HG02759 (cell line): ENCODE results near the gene FERD3L.

Source experiments
- ATAC-seq: cut with Tn5 transposase; IDR thresholded peaks from one replicate; pipeline ENCODE4 v1.9.1; 2021; ENCODE audit warnings: mild to moderate bottlenecking, moderate library complexity; ENCODE audit not compliant: unreplicated experiment

The FERD3L gene

DNA sequence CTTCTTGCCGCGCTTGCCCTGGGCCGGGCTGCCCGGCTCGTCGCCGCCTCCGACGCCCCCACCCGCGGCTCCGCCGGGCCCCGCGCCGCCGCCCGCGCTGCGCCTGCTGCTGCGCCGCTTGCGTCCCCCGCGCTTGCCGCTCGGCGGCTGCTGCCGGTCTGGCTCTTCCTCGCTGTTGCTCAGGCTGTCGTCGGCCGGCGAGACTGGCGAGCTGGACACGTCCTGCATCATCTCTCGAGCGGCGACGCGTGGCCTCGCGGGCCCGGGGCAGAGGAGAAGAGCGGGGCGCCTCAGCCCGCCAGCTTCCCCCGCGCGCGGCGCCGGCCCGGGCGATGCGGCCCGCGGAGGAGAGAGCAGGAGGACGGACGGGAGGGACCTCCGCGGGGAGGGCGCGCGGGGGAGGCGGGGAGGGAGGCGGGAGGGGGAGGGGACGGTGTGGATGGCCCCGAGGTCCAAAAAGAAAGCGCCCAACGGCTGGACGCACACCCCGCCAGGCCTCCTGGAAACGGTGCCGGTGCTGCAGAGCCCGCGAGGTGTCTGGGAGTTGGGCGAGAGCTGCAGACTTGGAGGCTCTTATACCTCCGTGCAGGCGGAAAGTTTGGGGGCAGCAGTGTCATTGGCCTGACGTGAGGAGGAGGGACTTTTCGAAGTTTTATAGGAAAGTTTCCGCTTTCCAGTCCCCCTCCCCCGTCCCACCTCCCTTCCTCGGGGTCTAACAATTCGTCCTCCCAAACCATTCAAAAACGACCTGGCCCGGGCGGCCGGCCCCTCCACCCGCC, 27.9 kb downstream of the FERD3L start, which contains the start of gene TWIST1:
TSS of gene TWIST1 (minus strand) at position 546 of the 779 bp plus-strand sequence. CDS start at position 231, 315 bp downstream.
- ATAC-seq = peak; percentile 49

DNA sequence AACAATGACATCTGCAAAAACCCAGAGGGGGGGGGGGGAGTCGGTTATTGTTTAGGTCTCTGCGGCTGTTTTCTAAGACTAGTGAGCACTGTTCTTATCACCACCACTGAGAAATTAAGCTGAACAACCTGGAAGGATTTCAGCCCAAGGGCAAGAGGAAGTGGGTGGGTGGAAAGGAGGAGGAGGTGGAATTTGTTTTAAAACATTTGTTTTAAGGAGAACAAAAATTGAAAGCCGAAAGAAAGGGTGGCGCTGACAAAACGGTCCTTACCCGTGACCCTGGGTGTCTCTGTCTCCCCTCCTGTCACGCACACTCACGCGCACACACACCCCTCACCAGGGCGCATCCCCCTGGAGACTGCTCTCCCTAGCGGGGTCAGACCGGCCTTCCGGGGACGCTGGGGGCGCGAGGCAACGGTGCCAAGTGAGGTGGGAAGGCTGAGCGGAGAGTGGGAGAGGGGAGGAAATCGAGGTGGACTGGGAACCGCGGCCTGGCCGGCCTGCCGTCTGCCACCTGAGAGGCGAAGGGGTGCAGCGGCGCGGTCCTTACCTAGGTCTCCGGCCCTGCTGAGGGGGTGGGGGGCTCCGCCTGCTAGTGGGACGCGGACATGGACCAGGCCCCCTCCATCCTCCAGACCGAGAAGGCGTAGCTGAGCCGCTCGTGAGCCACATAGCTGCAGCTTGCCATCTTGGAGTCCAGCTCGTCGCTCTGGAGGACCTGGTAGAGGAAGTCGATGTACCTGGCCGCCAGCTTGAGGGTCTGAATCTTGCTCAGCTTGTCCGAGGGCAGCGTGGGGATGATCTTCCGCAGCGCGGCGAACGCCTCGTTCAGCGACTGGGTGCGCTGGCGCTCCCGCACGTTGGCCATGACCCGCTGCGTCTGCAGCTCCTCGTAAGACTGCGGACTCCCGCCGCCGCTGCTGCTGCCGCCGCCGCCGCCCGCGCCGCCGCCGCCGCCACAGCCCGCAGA, 28.8 kb downstream of the FERD3L start:
- peak; percentile 18 for ATAC-seq

DNA sequence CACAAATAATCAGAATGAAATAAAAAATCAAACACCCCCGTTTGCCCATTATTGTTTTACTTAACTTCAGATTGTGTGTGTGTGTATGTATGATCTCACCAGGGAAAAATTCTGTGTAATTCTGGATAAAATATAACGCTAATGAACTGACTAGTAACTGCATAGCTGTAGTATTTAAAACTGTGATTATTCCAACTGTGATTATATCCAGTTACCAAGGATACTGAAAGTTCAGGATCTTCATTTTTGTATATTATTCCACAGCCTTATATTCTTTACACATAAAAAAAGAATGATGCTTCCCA, 30.7 kb downstream of the FERD3L start:
- ATAC-seq = no peak

DNA sequence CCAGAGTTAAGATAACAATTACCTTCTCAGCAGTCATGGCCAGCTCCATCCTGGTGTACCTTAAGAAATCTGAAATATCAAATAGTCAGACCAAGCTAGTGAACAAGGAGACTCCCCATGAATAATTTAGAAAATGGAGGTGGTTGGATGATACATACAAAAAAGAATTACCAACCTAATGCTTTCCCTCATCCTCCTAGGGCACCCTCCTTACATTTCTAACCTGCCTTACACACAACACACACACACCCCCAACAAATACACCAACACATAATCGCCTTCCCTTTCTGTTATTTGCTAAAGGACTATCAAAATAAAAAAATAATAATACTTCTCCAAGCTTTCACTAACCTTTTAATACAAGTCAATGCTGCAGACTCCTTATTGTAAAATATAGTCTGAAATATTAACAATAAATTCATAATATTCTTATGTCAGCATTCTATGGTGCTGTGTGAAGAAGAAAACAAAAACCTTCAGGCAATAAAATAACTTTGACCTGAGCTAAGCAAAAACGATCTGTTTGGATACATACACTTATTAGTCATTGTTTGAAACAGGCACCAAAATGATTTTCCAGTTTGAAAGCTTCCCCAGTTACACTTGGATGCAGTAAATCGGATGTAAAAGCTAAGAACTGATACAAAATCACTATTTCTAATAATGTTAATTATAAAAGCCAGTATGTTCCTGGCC, 31.2 kb downstream of the FERD3L start:
- no peak for ATAC-seq

DNA sequence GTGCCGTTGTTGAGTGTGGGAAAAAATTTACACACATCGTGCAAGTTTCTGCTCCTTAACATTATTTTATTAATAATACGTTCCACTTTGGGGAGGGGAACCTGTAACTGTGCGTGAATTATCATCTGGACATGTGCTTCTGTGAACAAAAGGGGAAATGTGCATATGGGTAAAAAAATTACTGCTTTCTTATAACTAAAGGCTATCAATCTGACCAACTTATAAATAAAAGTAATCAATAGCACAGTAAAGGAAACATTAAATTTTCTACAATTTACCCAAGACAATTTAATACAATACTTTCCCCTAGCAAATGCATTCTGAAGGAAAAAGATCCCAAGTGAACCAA, 32.2 kb downstream of the FERD3L start:
- ATAC-seq = no peak

DNA sequence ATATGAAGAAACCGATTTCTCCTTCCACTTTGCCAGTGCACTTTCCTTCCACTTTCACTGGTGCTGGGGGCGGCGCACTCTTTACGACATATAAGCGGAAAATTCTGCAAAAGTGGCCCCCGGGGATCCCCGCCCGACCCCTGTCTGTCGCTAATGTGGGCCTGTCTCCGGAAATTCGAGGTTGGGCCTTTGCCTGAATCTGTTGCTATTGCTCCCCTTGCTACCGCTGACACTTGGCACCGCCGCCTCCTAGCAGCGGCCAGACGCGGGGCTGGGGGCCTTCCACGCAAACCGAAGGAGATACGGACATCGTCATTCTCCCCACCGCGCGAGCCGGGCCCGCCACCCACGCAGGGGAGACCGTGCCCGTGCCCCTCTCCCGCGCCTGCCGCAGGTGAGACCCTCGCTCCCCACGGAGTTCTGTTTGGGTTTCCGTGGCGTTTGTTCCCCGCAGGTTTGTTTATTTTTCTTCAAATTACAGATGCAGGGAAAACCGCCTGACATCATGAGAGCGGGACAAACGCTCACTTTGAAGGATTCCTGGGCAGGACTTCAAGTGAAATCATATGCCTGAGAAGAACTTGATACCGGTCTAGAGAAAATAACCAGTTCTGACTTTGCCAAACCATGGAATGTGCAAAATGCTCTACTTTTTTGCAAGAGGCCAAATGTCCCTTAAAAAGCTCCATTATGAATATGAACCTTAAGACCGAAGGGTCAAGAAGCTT, 32.8 kb downstream of the FERD3L start:
- no peak for ATAC-seq

DNA sequence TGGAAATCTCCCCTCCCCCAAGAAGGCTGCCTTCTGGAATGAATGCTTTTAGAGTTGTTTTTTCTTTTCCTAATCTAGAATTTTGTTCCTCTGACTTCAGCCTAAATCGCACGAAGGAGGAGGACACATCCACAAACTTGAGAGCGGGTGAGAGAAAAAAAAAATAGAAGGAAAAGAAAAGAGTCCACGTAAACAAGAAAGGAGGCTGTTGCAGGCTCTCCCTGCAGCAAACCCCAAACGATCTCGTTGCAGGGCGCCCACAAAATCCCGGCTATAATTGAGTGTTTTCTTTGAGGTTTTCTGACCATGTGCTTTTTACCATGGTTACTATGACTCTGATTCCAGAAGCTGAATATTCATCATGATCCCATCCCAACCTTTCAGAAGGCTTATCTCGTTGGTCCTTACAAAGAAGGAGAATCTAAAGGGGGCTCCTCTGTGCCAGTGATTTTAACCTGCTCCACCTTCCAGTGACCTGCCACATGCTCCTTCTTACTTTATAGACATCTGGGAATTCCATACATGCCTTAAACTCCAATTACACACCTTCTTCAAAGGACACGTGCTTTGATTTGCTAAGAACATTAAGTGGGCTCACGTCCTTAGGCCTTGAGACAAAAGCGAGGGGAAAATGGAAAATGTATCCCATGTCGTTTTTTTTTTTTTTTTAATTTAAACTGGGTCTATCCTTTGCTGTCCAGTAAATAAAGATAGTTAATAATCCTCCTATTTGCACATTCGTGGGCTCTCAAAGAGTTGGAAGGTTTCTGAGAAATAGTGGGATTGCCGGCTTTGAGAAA, 33.5 kb downstream of the FERD3L start:
- no peak for ATAC-seq

DNA sequence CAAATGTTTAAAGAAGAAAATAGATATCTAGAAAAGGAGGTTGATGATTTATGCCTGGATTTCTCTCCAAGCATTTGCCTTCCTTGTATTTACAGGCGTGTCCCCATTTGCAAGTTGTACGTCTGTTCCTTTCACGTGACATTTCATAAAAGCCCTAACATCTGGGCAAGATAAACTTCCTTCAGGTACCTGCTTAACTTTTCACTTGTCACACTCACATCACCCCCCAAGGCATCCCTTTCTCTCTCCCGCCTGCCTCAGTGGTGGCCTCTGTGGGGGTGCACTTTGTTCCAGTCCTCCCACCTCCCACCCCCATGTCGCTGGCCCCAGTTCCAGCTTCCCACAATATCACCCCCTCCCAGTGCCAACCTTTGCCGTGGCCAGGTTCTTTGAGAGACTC, 34.4 kb downstream of the FERD3L start:
- ATAC-seq = no peak

DNA sequence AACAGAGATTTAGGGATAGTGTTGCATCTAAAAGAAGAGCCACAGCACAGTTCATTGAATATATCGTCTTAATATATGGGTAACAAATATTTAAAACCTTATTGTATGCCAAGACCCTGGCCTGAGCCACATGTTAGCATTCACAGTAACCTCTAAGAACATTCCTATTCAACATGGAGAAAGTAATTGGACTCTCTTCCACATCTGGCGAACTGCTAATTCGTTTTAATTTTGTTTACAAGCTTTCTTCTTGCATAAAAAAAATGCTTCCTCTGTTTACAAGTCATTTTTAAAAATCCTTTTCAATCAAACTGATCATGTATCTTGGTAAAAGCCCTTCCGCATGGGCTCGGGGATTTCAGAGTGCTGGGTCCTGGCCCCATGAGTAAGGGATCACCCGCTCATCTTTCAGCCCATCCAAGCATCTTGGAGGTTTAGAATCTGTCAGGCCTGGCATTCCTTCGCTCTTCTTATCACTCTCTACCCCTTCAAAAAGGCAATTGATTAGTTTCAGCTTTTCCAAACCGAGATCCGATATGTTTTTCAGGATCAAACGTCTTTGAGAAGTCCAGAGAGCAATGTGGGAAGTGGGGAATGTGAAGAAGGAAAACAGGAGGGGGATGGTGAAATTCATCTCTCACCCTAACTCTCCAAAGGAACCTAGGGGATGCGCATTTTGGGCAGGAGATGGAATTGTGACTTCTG, 35.0 kb downstream of the FERD3L start:
- no peak for ATAC-seq

DNA sequence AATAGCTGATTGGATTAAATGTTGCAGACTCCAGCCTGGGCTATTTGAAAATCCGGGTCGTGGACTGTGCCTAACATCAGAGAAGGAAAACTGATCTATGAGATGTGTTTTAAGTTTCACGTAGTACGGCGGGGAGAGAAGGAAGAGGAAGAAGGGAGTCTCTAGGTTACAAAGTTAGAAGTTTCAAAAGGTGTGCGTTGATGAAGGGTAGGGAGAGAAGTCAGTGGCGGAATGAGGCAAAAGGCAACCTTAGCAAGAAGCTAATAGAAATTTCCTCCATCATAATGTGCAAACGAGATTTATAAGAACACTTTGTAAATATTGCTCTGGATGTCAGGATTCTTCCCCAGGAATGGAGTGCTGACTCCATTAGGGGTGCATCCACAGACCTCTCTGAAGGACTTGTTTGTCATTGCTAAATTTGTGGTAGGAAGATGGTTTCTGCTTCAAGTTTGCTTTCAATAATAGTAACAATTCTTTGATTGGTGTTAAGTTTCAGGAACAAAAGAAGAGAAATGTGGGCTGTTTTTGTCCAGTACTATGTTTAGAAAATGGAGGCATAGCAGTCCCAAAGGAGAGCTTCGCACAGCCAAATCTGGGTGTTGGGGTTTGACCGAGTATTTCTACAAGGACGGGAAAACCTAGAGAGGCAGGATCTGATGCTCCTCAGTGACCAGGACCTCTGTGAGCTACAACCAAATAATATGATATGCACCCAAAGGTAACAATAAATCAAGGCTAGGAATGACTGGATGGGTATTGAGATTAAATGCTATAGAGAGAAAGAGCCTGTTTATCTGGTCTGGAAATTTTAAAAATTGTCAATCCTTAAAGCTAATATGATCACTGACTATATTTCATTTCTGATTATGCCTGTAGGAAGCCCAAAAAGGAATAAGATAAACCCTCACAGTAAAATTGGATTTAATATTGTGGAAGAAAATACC, 35.9 kb downstream of the FERD3L start:
- ATAC-seq = no peak

DNA sequence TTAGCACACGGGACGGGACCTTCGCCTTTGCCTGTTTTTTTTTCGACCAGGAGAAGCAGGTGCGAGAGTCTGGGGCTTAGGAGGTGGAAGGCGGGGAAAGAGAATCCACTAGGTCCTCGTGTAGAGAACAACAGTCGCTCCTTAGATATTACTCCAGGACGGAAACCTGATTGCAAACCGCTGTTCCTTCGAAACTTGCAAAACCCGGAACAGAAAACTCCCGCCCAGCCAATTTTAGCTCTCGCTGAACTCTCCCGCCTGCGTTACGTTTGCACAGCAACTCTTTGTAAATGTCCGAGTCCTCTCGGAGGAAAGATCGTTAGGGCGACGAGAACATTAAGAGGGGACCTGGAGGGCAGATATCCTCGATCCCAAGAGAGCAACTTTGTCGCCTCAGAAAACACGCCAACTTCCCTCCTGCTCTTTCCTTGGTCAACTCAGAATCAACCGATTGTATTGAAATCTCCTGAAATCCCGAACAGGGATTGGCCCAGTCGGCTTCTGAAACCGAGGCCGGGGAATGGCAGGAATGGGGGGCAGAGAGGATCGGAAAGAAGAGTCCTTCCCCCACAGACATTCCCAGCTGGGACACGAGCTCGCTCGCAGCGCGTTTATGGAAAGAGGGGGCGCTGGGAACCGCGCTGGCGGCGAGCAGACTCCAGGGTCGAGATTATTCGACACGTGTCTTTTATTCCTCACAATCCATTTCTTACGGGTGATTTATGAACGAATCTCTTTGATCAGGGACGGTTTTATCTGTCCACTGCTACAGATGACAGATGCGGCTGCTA, 37.7 kb downstream of the FERD3L start:
- ATAC-seq = no peak

DNA sequence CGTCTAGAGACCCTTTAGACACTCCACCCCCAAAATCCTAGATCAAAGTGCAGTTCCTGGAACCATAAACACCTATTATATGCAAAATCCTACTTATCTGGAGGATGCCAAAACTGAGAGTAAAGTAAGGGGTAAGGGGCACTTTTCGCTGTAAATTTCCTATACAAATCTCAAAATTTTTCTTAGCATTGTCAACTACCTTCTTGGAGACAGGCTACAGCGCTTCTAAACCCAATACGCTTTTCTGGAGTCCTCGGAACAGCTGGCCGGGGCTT, 38.2 kb downstream of the FERD3L start:
- no peak for ATAC-seq

DNA sequence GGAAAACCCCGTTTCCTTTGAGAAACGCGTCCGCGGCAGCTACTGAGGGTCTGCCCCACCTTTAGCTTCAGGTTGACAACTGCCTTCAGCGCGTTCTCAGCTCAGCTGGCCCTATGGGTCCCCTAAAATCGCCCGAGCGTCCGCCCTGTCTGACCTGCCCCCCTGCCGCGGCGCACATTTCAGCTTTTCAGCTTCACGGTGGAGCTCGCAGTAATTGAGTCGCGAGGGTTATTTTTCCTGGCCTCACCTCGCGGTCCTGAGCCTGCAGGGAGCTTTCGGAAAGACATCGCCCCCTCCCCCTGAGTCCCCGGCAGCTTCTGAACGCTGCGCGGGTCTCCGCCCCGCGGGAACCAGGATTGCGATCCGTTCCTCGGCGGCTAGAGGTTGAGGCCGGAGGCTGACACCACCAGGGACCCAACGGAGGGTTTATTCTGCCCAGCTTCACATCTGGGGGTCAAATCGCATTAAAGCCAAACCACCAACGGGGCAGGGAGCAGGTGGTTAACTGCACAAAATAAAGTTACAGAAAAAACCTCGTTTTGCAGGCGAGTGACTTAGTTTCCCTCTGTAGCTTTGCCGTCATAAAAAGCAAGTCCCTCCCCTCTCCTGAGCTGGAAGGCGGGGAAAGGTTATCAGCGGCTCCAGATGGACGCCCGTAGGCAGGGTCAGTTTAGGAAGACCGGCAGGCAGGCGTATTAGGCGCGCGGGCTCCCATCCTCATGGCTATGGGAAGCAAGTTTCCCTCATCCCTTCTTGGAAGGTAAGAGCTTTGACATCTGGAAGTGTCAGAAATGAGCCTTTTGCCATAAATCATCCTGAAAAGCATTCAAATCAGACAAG, 38.8 kb downstream of the FERD3L start:
- no peak for ATAC-seq

DNA sequence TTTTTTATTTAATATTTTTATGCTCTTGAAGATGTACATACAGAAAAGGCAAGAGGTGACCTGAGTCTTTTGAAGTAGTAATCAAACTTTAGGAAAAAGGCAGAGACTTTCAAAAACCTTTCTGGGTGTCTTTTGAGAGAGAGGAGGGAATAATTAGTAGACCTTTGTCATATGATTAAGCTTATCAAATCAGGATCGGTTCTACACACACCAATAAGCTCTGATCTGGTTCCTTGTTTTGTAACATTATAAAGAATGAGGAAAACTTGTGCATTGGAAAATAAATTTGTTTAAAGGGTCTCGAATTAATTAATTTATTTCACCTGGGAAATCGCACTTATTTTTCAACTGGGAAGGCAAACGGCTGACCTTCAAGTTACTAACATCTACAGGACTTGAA, 39.7 kb downstream of the FERD3L start:
- ATAC-seq = no peak

DNA sequence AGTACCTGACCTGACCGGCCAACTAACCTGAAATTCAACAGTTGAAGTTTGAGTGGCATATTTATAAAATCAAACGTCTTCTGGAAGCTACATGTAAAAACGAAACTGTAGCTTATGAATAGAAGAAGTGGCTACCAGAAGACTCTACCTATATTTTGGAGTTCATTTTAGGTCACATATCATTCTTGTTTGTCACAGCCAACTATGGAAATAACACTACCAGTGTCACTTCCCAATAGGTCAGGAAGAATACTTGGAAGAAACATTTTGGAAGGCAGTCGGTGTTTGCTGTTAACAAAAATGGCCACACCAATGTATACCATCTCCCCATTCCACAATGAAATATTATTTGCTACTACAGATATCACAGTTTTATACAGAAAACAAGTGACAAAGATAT, 40.4 kb downstream of the FERD3L start:
- ATAC-seq = no peak

DNA sequence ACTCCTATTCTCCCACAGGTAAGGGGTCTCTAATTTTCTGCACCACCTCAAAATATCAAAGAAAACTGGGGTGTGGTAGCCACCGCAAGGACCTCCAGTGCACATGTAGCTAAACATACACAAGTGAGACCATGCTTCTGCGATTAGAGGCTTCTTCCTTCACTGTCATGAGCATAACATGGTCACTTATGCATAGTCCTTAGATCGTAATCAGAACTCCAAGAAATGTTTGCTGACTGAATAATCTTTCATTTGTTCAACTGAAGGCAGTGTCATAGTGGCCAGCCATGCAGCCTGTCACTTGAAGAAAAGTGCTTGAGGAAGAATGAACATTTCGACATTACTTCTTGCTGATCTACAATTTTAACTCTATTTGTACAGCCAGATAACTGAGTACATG, 42.3 kb downstream of the FERD3L start:
- ATAC-seq = no peak

DNA sequence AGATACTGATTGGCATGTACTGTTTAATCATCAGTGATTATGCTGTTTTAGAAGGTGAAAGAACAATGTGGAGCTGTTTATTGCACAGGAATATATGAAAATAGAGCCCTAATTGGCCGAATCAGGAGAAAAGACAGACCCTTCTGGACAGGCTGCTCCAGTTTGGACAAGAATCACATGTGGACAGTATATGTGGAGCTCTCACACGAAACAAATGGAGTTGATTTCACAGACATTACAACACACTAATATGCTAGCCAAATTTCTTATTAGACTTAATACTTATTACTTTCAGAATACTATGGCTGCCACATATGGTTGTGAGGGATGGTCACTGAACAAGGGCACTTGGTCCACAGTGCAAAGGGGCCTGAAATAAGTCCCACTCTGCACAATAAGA, 43.3 kb downstream of the FERD3L start:
- no peak for ATAC-seq
